ENCODE data around the gene SPECC1.
"Not testable (repeated sequence)": the region's sequence is repeated elsewhere in the genome, so short reads cannot be mapped to it uniquely, and the experiment has no call there.

The SPECC1 gene

GRCh38 chr17:20071824-20072691 is 62.9 kb downstream of the SPECC1 start:
- DNase-seq (ENCODE audit: low spot score), result no peak

GRCh38 chr17:20072692-20072992 is 63.5 kb downstream of the SPECC1 start:
- DNase-seq (ENCODE audit: low spot score), result no peak

- DNase-seq (ENCODE audit: low spot score), result no peak
These were observed 64.2 kb downstream of the SPECC1 start for GRCh38 chr17:20073055-20073979.

- no peak for DNase-seq (ENCODE audit: low spot score)
These were observed 64.8 kb downstream of the SPECC1 start for GRCh38 chr17:20074001-20074400.

GRCh38 chr17:20074489-20074888 is 65.3 kb downstream of the SPECC1 start:
- DNase-seq (ENCODE audit: low spot score), result no peak

GRCh38 chr17:20076137-20076536 is 67.0 kb downstream of the SPECC1 start:
- DNase-seq (ENCODE audit: low spot score), result not testable (repeated sequence)

GRCh38 chr17:20077978-20078685 is 69.0 kb downstream of the SPECC1 start:
- no peak for DNase-seq (ENCODE audit: low spot score)

GRCh38 chr17:20080513-20080912 is 71.4 kb downstream of the SPECC1 start:
- no peak for DNase-seq (ENCODE audit: low spot score)

- no peak for DNase-seq (ENCODE audit: low spot score)
These were observed 74.1 kb downstream of the SPECC1 start for GRCh38 chr17:20083156-20083859.

GRCh38 chr17:20084621-20085282 is 75.6 kb downstream of the SPECC1 start:
- no peak for DNase-seq (ENCODE audit: low spot score)

- no peak for DNase-seq (ENCODE audit: low spot score)
These were observed 76.2 kb downstream of the SPECC1 start for GRCh38 chr17:20085283-20085845.

- DNase-seq (ENCODE audit: low spot score), result peak; percentile 19
These were observed 77.4 kb downstream of the SPECC1 start for GRCh38 chr17:20086416-20087076.

GRCh38 chr17:20087538-20088250 is 78.5 kb downstream of the SPECC1 start:
- DNase-seq (ENCODE audit: low spot score), result no peak

GRCh38 chr17:20089756-20090547 is 80.8 kb downstream of the SPECC1 start:
- DNase-seq (ENCODE audit: low spot score), result no peak

GRCh38 chr17:20091174-20092029 is 82.2 kb downstream of the SPECC1 start:
- peak; percentile 50 for DNase-seq (ENCODE audit: low spot score)

- no peak for DNase-seq (ENCODE audit: low spot score)
These were observed 83.2 kb downstream of the SPECC1 start for GRCh38 chr17:20092261-20092867.

GRCh38 chr17:20092973-20093626 is 83.9 kb downstream of the SPECC1 start:
- DNase-seq (ENCODE audit: low spot score), result no peak

Data from kidney capillary endothelial cell (primary cell).